Coronary artery (tissue), 2 donors: ENCODE measurements around the gene ERCC6L2.

Experiments used
- DNase-seq: peaks from one replicate; pipeline ENCODE4 v3.0.0-alpha.2; 2017; ENCODE audit warnings: low spot score
- H3K27ac ChIP-seq, 2 donors: fragments of 200-600 bp; sonication (generic); one replicate each; pipeline ENCODE4 v1.5.1; 2016 to 2019
- H3K4me3 ChIP-seq: fragments of 200-600 bp; sonication (generic); 2 replicates; pipeline ENCODE4 v1.5.1; 2016; ENCODE audit warnings: mild to moderate bottlenecking, moderate library complexity
- CTCF ChIP-seq: fragments of 200-600 bp; sonication (generic); IDR thresholded peaks from one replicate; pipeline ENCODE4 v1.5.1; 2019; ENCODE audit warnings: antibody characterized with exemption

Gene ERCC6L2

GRCh38 chr9:95835393-95835792, 40.1 kb upstream of the ERCC6L2 start:
- Histone ChIP-seq H3K27ac (no peak overlapping the region), H3K4me3 (no peak overlapping the region)
- no peak for DNase-seq
- TF ChIP-seq CTCF: no peak

GRCh38 chr9:95836072-95836471, 39.4 kb upstream of the ERCC6L2 start:
- TF ChIP-seq CTCF: no peak

GRCh38 chr9:95839012-95839411, 36.5 kb upstream of the ERCC6L2 start:
- TF ChIP-seq CTCF: no peak

More at GRCh38 chr9:95836072-95836471, 39.4 kb upstream of the ERCC6L2 start:
- Histone ChIP-seq H3K4me3 (no peak overlapping the region), H3K27ac (no peak overlapping the region)
- no peak for DNase-seq

GRCh38 chr9:95840074-95840473, 35.4 kb upstream of the ERCC6L2 start:
- no peak overlapping the region for H3K27ac ChIP-seq
- TF ChIP-seq CTCF: no peak
- H3K4me3 ChIP-seq: no peak overlapping the region
- DNase-seq: no peak

More at GRCh38 chr9:95839012-95839411, 36.5 kb upstream of the ERCC6L2 start:
- DNase-seq: no peak
- Histone ChIP-seq H3K27ac (no peak overlapping the region), H3K4me3 (no peak overlapping the region)

- no peak overlapping the region for H3K27ac ChIP-seq
- DNase-seq: no peak
- no peak for TF ChIP-seq CTCF
- H3K4me3 ChIP-seq: no peak overlapping the region
Observed at GRCh38 chr9:95841377-95841776, 34.1 kb upstream of the ERCC6L2 start.

GRCh38 chr9:95845751-95846150, 29.7 kb upstream of the ERCC6L2 start:
- DNase-seq: no peak
- Histone ChIP-seq H3K4me3 (no peak overlapping the region), H3K27ac (no peak overlapping the region)
- no peak for TF ChIP-seq CTCF

- Histone ChIP-seq H3K4me3 (no peak overlapping the region), H3K27ac (no peak overlapping the region)
- DNase-seq: no peak
- TF ChIP-seq CTCF: no peak
Observed at GRCh38 chr9:95848764-95849163, 26.7 kb upstream of the ERCC6L2 start.
